NOMO-1 (cell line): Measurements from ENCODE around the gene MCM3.

Source experiments
- DNase-seq, 2 experiments: peaks; one replicate each; lab custom pipeline; 2025; ENCODE audit not compliant: unreplicated experiment in 2 of 2; lab: John Stamatoyannopoulos, UW

Gene MCM3

GRCh38 chr6:52284460-52285176 lies at the start of gene MCM3:
Gene MCM3 (minus strand): TSS chr6:52284742. CDS start chr6:52284674, 68 bp downstream.
- DNase-seq, result peak; percentile 100

DNA sequence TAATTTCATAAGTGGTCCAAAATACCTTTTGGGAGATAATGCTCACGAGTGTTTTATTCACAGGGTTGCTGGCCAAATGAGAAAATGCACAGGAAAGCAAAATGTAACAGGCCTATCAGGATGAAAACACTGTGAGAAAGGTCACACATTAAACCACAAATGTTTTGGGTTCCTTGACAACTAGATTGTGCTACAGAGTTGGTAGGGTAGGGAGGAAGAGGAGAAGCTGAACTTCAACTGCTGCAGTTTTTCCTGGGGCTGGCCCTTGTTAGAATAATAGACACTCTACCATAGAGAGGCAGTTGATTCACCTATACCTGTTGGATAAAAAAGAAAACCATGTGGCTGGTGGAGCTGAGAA lies 49.3 kb upstream of the MCM3 start:
- DNase-seq, result peak in 1 of 2 experiments; percentile 32

- DNase-seq, result no peak
These were observed 47.4 kb upstream of the MCM3 start for GRCh38 chr6:52331793-52332457.

DNA sequence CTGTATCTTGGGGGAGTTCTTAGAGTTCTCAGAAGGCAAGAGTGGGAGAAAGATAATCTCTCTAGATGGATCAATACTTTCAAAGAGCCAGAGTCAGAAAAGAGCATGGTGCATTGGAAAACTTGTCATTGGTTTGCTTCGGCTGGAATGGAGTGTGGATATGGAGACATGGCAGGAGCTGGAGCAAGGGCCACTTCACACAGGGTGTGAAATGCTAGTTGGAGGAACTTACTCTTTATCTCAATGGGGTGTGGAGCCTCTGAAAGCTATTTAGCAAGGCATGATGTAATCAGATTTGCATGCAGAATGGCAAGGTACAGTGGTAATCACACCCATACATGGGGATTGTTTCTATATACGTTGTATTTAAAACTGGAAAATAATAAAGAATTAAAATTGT lies 45.9 kb upstream of the MCM3 start:
- peak; percentile 84 to 87 for DNase-seq

DNA sequence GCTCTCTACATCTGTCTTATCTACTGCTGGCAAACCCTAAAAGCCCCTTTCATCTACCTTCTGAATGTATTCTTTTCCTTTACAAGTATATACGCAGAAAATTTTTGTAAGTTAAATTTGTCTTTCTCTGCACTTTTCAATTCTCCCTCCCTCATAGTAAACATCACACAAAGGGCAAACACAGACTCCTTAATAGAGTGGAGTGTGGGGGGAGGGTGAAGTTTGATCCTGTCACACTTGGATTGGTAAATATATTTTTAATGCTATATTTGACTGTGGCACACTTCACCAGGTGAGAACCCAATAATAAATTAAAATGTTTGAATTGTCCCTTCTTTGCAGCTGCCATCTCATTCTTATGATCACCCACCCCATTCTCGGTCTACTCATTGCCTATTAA lies 44.2 kb upstream of the MCM3 start:
- no peak for DNase-seq

DNA sequence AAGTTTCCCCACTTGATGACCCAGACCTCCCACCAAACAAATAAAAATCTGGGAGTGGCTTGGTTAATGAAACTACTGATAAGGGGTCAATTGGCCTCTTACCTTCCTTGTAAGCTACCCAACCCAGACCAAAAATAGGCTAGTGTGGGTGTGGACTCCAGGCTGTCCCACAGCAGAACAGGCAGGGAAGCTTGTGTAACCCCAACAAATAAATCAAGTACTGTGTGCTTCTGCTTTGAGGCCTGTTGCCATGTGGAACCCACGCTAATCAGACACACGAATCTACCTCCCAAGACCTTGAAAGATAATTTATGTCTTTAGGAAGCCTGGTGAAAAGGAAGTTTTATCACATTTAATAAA lies 43.7 kb upstream of the MCM3 start:
- peak; percentile 90 to 92 for DNase-seq

DNA sequence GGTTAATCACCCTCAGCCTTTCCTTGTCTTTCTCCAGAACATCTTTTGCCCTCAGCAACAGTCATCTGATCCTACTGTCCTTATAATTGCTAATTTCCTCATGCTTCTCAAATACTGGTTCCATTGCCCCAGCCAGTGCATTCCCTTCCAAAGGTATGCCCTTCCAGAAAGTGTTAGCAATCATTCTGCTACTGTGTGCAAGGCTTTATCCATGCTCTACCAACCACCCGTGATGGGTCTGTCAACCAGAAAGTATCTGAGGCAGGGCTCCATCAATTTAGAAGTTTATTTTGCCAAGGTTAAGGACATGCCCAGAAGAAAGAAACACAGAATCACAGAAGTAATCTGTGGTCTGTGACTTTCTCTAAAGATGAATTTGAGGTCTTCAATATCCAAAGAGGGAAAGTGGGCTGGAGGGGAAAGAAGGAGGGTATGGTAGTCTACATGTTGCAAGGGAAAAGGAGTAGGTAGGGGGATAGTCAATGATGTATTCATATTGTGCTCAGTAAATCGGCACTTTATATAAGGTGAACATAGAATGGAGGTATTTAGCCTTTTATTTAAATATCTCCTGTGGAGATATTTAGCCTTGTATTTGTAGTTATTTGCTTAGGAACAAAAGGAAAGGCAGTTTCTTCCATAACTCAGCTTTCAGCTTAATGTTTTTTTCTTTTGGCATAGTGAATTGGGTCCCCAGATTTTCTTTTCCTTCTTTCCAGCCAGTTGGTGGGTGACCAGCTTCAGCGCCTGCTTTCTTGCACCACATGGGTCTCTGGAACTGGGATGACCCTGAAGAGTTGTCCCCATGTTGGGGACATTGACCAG lies 42.2 kb upstream of the MCM3 start:
- no peak for DNase-seq

DNA sequence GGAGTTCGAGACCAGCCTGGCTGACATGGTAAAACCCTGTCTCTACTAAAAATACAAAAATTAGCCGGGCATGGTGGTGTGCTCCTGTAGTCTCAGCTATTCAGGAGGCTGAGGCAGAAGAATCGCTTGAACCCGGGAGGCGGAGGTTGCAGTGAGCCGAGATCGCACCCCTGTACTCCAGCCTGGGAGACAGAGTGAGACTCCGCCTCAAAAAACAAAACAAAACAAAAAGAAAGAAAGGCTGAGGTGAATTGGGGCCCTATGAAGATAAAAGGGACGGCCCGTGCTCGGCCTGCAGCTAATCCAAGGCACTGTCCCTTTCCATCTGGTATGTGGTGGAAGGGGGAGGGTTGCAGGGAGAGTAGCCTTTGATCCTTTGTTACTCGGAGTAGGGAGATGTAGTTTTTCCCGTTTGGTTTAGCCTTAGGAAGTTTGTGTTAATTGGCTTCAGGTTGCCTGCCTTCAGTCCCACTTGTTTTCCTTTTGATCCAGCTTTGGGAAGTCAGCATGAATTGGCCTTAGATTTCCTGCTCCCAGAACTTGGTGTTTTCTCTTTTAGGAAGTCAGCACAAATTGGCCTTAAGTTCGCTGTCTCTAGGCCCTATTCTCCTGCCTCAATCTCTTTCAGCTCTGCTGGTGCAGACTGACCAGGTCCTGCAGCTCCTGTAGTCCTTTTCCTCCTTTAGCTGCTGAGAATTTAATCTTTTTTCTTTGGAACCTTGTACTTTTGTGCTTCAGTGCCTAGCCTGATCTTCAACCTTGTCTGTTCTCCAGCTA lies 41.3 kb upstream of the MCM3 start:
- DNase-seq, result no peak

- no peak for DNase-seq
These were observed 39.6 kb upstream of the MCM3 start for GRCh38 chr6:52324189-52324588.

DNA sequence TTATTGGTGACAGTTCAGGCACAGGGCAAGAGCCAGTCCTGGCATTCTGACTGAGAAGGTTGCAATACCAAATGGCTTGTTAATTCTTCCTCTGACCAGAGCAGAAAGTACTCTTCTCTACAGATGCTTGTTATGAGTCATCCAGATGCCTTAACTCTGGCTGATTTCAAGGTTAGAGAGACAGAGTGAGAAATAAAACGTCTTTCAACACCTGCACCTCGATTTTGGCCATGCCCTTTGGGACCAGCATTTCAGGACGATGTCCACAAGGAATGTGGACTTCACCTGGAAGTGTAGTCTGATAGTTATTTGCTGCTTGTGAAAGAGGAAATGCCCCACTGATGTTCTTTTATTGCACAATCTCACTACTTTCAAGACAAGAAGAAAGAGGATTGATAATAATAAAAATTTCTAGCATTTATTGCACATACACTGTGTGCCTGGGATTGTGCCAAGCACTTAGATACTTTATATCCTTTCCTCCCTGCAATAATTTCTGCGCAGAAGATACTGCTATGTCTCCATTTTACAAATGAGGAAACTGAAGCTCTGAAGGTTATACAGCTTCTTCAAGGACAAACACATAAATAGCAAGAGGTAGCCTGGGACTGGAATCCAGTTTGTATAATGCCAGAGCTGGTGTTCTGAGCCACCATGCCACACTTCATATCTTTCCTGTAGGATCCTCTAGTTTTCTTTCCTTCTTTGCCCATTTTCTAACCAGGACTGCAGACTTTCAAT lies 33.5 kb upstream of the MCM3 start:
- peak; percentile 61 to 88 for DNase-seq

DNA sequence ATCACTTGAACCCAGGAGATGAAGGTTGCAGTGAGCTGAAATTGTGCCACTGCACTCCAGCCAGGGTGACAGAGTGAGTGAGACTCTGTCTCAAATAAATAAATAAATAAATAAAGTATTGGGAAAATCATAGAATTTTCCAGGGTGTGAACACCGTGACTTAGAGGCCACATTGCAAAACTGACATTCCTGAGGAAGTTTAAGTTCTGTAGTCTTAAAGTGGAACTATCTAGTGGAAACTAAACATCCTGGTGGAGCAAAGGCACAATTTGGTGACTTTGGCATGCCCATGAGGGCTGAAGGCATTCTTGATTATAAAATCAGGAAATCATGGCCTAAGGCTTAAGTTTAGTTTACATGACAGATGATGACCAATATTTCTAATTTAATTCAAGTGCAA lies 32.7 kb upstream of the MCM3 start:
- no peak for DNase-seq

- no peak for DNase-seq
These were observed 30.2 kb upstream of the MCM3 start for GRCh38 chr6:52314752-52315151.

- DNase-seq, result no peak
These were observed 27.9 kb upstream of the MCM3 start for GRCh38 chr6:52312461-52312860.

DNA sequence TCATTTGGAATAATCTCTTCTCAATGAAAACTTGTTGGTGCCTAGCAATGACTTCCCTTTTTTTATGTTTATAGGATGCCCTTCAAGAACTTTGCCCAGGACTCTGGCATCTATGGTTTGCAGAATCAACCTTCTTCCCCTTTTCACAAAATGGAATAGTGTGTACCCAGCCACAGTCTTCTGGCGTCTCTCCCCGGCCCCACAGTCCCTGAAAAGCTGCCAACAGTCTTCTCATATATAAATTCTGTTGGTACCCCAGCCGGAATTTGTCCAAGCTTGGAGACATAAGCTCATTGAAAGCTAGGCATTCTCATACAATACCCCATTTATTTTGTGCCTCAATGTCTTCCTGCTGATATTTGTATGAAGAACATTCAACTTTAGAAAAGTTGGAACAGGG lies 26.4 kb upstream of the MCM3 start:
- DNase-seq, result peak; percentile 72 to 89

DNA sequence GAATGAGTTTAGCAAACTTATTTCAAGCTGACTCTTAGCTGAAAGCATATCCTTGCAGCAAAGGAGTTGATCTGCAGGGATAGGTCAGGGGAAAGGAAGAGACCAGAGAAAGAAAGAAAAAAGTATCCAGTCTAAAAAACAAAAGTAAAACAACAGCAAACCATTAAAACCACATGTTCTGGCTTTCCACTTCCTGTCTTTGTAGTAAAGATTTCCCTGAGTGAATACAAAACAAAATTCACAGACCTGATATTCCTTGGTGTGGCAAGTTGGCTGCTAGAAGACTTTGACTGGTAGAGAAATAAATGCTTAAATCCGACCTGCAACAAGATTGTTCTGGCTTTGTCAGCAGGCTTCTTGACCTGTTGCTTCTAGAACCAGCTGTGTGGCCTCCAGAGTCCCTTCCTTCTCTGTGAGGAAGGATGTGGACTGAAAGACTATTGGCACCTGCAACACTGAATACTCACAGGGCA lies 23.4 kb upstream of the MCM3 start:
- DNase-seq, result peak in 1 of 2 experiments; percentile 65

GRCh38 chr6:52306972-52307870 lies 22.7 kb upstream of the MCM3 start:
- DNase-seq, result peak; percentile 41 to 46

- peak; percentile 90 to 96 for DNase-seq
These were observed 21.6 kb upstream of the MCM3 start for GRCh38 chr6:52305948-52306767.

- DNase-seq, result peak in 1 of 2 experiments; percentile 30
These were observed 20.9 kb upstream of the MCM3 start for GRCh38 chr6:52305411-52305810.
